ENCODE data around the gene STC2. TPM values are rescaled to one million over a fixed set of nuclear protein-coding genes. Genes with fewer than 3 reads are reported as not detected.

Gene STC2
- total RNA-seq, 2 experiments from 2014 or later: not detected

DNA sequence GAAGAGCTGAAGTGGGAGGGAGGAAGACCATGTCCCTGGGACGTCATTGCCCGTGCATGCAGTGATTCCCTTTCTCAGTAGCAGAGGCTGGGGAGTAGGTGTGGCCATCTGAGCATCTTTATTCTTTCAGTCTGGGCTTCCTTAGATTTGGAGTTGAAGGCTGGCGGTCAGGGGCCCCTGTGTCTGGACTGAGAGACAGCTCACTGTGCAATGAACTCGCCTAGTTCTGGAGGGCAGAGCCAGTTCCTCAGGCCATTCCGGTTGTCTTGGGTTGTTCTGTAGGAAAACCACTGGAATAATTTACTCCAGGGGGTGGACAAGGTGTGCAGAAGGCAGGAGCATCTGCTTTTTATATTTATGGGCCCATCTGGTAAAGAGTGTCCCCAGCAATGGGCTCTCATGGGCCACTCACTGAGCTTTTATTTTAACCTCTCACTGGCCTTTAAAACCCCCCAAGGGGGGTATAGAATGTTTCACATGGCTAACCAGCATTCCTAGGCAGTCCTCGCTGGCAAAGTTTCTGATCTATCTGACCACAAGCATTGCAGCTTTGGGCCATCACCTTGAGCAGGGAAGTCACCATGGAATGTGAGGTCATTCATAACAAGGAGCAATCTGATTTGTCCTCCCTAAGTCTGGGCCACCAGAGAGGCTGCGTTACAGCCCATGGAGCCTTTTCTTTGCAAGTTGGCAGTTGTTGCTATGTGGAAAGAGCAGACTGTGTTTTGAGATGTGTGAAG is 9.2 kb downstream of the STC2 start:
- TF ChIP-seq EZH2phosphoT487 (IDR thresholded peaks at IDR 0.05; ENCODE audit: borderline replicate concordance, low read depth, low read length) (no peak), CTCF (conservative IDR thresholded peaks at IDR 0.05; ENCODE audit: low read length) (no peak)
- CTCF ChIA-PET (ENCODE audit: unreplicated experiment): no interaction called here
- no peak overlapping the region for H3K27ac ChIP-seq (ENCODE audit: low read depth, low read length, poor library complexity, severe bottlenecking)
- POLR2A ChIA-PET: no interaction called here
- no peaks in the 10 kb centered on the region for H3K9me3 ChIP-seq (ENCODE audit: low read length)
- no peak overlapping the region for H3K4me3 ChIP-seq (ENCODE audit: low read depth, low read length, poor library complexity, severe bottlenecking)
- no peaks in the 10 kb centered on the region for H4K20me1 ChIP-seq (ENCODE audit: insufficient read depth, low read length)
- H3K4me1 ChIP-seq (ENCODE audit: insufficient read depth, low read length, poor library complexity, severe bottlenecking): no peaks in the 10 kb centered on the region
- no TSS peak for BruUV-seq (replicated peaks)
- H2AFZ ChIP-seq (ENCODE audit: low read length): no peak overlapping the region
- no peaks in the 10 kb centered on the region for H3K79me2 ChIP-seq (ENCODE audit: insufficient read depth, low read depth, low read length)
- H3K36me3 ChIP-seq (ENCODE audit: insufficient read depth, low read length): no peaks in the 10 kb centered on the region
- no peaks in the 10 kb centered on the region for H3K9me2 ChIP-seq (ENCODE audit: insufficient read depth, low read length)
- intact Hi-C loops (cut with micrococcal nuclease; ENCODE audit: unreplicated experiment): no loop called here
- DNase-seq (ENCODE audit: low spot score): no peak
- no peak overlapping the region for H3K4me2 ChIP-seq (ENCODE audit: low read length)

DNA sequence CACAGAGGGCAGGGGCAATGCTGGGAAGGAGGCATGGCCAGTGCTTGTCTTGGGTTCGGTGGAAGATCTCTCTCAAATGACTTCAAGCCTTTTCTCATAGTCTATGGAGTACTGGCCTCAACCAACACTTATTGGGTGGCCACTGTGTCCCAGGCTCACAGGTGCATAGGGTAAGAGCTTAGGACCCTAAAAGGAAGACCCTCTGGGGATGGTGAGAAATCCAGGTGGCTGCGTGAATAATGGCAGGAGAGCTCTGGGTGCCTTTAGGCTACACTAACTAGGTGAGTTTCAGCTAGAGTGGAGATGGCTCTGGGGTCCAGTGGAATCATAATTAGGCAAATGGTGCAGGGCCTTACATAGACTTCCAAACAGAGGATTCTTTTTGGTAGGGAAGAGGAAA is 9.9 kb downstream of the STC2 start:
- no peak for TF ChIP-seq CTCF (conservative IDR thresholded peaks at IDR 0.05; ENCODE audit: low read length)
- no peak for TF ChIP-seq EZH2phosphoT487 (IDR thresholded peaks at IDR 0.05; ENCODE audit: borderline replicate concordance, low read depth, low read length)
- H3K9me2 ChIP-seq (ENCODE audit: insufficient read depth, low read length): no peaks in the 10 kb centered on the region
- H3K27ac ChIP-seq (ENCODE audit: low read depth, low read length, poor library complexity, severe bottlenecking): no peak overlapping the region
- POLR2A ChIA-PET: no interaction called here
- H4K20me1 ChIP-seq (ENCODE audit: insufficient read depth, low read length): no peaks in the 10 kb centered on the region
- intact Hi-C loops (cut with micrococcal nuclease; ENCODE audit: unreplicated experiment): no loop called here
- no TSS peak for BruUV-seq (replicated peaks)
- no peak overlapping the region for H2AFZ ChIP-seq (ENCODE audit: low read length)
- H3K9me3 ChIP-seq (ENCODE audit: low read length): no peaks in the 10 kb centered on the region
- H3K4me3 ChIP-seq (ENCODE audit: low read depth, low read length, poor library complexity, severe bottlenecking): no peak overlapping the region
- no peak for DNase-seq (ENCODE audit: low spot score)
- CTCF ChIA-PET (ENCODE audit: unreplicated experiment): no interaction called here
- no peaks in the 10 kb centered on the region for H3K79me2 ChIP-seq (ENCODE audit: insufficient read depth, low read depth, low read length)
- H3K4me2 ChIP-seq (ENCODE audit: low read length): no peak overlapping the region
- H3K36me3 ChIP-seq (ENCODE audit: insufficient read depth, low read length): no peaks in the 10 kb centered on the region
- H3K4me1 ChIP-seq (ENCODE audit: insufficient read depth, low read length, poor library complexity, severe bottlenecking): no peaks in the 10 kb centered on the region

- no peaks in the 10 kb centered on the region for H3K4me1 ChIP-seq (ENCODE audit: insufficient read depth, low read length, poor library complexity, severe bottlenecking)
- H3K9me2 ChIP-seq (ENCODE audit: insufficient read depth, low read length): no peaks in the 10 kb centered on the region
- no peak overlapping the region for H3K4me3 ChIP-seq (ENCODE audit: low read depth, low read length, poor library complexity, severe bottlenecking)
- no peaks in the 10 kb centered on the region for H3K36me3 ChIP-seq (ENCODE audit: insufficient read depth, low read length)
- CTCF ChIA-PET (ENCODE audit: unreplicated experiment): no interaction called here
- POLR2A ChIA-PET: no interaction called here
- no peak overlapping the region for H2AFZ ChIP-seq (ENCODE audit: low read length)
- no peak overlapping the region for H3K27ac ChIP-seq (ENCODE audit: low read depth, low read length, poor library complexity, severe bottlenecking)
- BruUV-seq (replicated peaks): no TSS peak
- no peak for TF ChIP-seq EZH2phosphoT487 (IDR thresholded peaks at IDR 0.05; ENCODE audit: borderline replicate concordance, low read depth, low read length)
- TF ChIP-seq CTCF (conservative IDR thresholded peaks at IDR 0.05; ENCODE audit: low read length): no peak
- H3K9me3 ChIP-seq (ENCODE audit: low read length): no peaks in the 10 kb centered on the region
- H4K20me1 ChIP-seq (ENCODE audit: insufficient read depth, low read length): no peaks in the 10 kb centered on the region
- intact Hi-C loops (cut with micrococcal nuclease; ENCODE audit: unreplicated experiment): no loop called here
- H3K79me2 ChIP-seq (ENCODE audit: insufficient read depth, low read depth, low read length): no peaks in the 10 kb centered on the region
- DNase-seq (ENCODE audit: low spot score): no peak
- H3K4me2 ChIP-seq (ENCODE audit: low read length): no peak overlapping the region
Measured at GRCh38 chr5:173317852-173318251, 10.4 kb downstream of the STC2 start.
